Stimulated activated CD8-positive, alpha-beta memory T cell treated with anti-CD3 and anti-CD28 coated beads, Interleukin-2, amount 100 ng/mL, for 1 hour (primary cell): ENCODE results near the gene ZDHHC14.

Source experiments
- DNase-seq, 2 donors: peaks; one replicate each; pipeline ENCODE4 v3.0.0-alpha.2; 2020; ENCODE audit warnings: low read depth in 2 of 2

The ZDHHC14 gene

GRCh38 chr6:157644043-157644810 lies 263.2 kb downstream of the ZDHHC14 start:
- no peak for DNase-seq

DNA sequence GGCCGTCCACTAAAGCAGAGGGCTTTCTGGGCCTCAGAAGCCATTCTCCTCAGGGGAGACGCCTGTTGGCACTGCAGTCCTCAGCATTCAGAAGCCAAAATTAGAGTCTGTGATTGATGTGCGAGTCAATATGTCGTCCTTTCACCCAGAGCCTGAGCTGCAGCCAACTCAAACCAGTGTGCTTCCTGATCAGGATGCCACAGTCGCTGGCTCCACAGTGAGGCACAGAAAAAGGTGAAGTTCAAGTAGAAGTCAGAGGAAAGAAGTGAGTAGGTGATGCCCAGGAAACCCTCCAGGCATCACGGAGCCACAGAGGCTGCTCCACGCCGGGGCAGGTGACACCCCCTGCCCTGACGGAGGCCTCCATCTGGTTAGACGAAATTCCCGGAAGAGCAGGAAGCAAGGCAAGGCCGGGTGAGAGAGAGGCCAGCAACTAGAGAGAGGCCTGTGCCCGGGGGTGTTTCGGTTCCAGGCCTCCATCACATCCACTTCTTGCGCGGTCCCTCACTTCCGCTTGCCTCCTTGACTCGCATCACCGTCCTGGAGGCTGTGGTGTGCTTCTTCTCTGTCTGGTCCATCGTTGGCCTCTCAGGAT lies 264.3 kb downstream of the ZDHHC14 start:
- no peak for DNase-seq

DNA sequence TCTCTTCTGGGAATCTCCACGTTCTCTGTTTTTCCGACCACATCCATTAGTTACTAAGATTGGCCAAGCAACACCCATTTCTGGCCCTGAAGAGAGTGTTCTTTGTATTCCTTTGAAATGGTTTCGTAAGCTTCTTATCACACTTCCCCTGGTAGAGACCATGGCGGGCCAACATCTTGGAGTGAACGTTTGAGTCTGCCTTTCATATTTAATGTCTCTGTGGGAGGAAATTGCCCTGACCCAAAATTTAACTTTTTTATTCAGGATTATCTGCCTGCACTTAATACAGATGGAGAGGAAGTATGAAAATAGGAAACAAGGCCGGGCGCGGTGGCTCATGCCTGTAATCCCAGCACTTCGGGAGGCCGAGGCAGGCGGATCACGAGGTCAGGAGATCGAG lies 265.0 kb downstream of the ZDHHC14 start:
- no peak for DNase-seq

- DNase-seq, result no peak
Observed at GRCh38 chr6:157647261-157647915, 266.4 kb downstream of the ZDHHC14 start.

DNA sequence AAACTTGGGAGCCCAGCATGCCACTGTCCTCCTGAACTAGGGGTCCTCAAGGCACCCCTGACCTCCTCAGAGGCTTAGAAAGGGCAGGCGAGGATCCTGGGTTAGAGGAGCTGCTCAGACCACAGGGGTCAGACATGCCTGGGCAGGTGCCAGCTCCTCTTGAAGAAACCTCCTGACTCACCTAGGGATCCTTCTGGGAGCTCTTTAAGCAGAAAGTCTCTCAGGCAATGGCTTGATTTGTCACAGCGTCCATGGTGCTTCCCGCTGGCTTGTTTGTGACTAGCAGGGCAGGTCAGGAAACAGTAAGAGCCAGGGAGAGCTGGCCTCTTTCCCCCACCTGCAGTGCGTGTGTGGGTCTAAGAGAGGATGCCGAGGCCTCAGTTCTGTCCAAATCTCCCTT lies 267.6 kb downstream of the ZDHHC14 start:
- no peak for DNase-seq

DNA sequence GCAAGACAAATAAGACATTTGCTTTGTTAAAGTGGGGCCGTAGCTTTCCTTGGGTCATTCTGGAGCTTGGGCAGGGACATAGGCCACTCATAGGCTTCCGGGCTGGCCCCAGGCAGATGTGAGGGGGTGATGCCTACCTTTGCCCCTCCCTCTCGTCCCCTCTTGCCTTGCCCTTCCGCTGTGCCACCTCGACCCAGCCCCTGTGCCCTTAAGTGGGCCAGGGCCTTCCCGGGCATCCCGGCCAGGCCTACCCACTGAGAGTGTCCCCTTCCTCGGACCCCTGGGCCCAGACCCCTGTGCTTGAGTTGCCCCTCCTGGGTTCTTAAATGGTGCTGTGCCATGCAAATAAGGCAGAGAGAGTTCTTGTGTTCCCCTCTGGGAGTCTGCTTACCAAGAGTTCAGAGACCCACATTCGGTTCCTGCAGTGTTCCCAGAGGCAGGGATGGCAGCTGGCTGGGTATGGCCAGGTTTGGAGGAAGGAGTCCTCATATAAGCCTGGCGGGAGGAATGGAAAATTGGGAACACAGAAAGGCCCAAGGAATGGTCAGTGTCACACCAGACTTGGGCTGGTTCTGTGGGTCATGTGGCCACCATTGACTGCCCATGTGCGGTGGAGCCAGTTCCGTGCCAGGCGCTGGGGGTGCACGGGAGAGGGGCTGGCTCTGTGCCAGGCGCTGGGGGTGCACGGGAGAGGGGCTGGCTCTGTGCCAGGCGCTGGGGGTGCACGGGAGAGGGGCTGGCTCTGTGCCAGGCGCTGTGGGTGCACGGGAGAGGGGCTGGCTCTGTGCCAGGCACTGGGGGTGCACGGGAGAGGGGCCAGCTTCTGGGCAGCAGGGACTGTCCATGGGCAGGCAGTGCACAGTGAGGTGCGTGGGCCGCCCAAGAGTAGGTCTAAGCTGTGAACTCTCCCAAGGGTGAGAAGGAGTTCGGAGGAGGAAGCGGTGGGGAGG lies 268.6 kb downstream of the ZDHHC14 start:
- DNase-seq, result no peak

DNA sequence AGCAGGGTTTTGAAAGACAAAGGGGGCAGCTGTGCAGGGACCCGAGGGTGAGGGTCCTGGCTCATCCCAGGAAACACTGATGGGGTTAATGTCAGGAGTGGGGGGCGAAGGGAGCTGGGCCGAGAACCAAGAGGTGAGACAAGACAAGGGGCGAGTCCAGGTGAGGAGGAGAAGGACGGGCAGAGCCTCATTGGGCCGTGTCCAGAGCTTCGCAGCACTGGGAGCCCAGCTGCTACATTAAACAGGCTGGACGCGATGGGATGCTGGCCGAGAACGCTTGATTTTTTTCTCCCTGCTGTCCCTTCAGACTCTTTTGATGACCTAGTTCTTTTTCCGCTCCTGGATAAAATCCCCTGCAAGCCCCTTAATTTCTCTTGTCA lies 269.3 kb downstream of the ZDHHC14 start:
- DNase-seq, result no peak

DNA sequence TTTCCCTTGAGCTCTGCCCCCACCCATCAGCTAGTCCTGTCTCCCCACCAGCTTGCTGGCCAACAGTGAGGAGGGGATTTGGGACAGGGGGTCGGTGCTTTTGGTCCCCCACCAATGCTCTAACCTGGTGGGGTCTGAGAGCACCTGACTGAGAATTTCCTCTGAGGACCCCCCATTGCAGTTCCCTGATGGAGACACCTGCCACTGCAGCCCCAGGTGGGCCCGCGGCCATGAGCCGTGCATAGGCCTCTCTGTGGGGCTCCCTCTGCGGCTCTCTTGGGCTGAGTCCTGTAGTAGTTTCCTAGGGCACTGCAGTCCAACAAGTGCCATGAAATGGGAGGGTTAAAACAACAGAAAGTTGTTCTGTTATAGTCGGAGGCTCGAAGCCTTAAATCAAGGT lies 269.8 kb downstream of the ZDHHC14 start:
- DNase-seq, result no peak

GRCh38 chr6:157651731-157652490 lies 270.9 kb downstream of the ZDHHC14 start:
- no peak for DNase-seq

GRCh38 chr6:157652601-157653363 lies 271.8 kb downstream of the ZDHHC14 start:
- DNase-seq, result no peak

GRCh38 chr6:157653521-157653920 lies 272.5 kb downstream of the ZDHHC14 start:
- DNase-seq, result no peak

- no peak for DNase-seq
Observed at GRCh38 chr6:157655139-157655538, 274.1 kb downstream of the ZDHHC14 start.

DNA sequence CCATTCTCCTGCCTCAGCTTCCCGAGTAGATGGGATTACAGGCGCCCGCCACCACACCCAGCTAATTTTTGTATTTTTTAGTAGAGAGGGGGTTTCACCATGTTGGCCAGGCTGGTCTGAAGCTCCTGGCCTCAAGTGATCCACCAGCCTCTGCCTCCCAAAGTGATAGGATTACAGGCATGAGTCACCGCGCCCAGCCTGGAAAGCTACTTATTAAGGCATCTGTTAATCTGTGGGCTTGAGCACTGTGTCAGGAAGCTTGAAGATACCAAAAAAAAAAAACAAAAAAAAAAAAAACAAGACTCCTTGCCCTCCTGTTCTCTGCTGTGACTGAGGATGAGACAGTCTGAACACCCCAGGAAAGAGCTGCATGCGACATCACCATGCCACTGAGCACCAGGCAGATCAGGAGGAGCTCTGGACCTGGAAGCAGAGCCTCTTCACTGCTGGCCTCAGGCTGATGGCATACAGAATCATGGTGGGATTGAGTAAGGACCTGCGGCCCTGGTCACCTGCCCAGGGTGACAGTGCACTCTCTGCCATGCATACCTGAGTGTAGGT lies 275.5 kb downstream of the ZDHHC14 start:
- DNase-seq, result no peak

DNA sequence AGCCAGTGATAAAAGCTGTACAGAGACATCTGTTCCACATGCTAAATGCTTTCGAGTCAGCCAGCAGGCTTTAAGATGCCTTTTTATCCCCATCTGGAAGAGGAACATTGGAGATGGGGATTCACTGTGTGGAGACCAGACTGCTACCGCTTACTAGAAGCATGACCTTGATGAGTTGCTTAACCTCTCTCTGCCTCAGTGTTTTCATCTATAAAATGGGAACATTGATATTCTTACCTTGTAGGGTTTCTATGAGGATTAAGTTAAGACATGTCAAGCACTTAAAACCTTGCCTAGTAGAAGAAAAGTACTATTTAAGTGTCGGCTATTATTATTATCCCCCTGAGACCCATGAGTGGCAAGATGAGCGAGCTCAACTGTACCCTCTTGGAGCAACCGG lies 276.8 kb downstream of the ZDHHC14 start:
- DNase-seq, result no peak

DNA sequence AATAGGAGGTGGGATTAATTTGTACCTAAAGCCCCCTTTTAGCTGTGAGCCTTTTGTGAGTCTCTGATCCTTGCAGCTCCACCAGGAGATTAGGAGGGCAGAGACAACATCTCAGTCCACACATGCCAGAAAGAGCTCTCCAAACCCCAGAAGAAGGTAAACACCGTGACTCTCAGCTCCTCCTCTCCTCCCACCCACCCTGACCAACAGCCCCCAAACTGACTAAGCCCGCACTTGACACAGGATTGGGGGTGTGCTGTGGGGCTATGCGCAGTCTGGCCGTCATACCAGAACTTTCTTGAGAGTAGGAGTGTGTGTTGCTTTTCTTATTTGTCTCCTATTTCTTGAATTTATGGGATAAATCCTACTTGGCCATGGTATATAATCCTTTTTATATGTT lies 277.3 kb downstream of the ZDHHC14 start:
- DNase-seq, result no peak

DNA sequence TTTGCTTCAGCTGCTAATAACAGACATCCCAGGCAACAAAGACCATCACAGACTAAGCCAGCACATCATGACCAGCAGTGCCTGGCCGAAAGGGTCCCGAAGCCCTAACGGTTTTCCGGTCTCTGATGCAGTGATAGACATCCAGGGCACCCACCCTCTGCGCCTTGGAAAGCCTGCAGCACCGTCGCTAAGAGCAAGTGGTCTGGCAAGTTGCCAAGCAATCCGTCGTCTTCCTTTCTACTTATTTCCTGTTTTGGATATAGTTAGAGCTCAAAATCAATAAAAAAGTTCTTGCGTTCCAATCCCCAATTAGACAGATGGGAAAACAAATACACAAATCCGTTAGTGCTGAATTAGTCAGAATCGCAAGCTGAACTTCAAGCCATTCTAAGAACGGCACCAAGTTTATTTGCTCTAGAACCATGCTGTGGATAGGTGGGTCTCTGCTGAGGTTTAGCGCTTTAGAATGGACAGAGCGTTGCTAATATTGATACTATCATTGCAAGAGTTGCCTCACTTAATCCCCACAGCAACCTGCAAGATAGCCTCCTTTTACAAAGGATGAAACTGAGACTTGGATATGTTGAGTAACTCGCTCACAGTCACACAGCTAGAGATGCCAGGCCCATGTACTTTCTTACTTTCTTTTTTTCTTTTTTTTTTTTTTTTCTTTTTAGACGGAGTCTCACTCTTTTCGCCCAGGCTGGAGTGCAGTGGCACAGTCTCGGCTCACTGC lies 278.7 kb downstream of the ZDHHC14 start:
- no peak for DNase-seq

DNA sequence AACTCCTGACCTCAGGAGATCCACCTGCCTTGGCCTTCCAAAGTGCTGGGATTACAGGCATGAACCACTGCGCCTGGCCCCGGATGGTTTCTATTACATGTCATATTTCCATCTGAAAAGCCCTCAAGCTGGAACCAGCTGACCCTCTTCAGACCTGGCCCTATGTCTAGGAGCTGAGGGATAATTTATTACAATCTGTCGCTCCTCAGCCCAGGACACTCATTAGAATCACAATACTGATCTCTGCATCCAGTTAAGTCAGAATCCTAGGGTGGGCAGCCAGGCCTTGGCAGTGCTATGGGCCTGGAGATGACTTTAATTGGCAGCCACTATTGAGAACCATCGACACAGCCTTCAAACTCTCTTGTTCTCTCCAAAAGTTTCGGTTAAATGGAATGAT lies 279.4 kb downstream of the ZDHHC14 start:
- no peak for DNase-seq

- no peak for DNase-seq
Observed at GRCh38 chr6:157661652-157662051, 280.7 kb downstream of the ZDHHC14 start.

DNA sequence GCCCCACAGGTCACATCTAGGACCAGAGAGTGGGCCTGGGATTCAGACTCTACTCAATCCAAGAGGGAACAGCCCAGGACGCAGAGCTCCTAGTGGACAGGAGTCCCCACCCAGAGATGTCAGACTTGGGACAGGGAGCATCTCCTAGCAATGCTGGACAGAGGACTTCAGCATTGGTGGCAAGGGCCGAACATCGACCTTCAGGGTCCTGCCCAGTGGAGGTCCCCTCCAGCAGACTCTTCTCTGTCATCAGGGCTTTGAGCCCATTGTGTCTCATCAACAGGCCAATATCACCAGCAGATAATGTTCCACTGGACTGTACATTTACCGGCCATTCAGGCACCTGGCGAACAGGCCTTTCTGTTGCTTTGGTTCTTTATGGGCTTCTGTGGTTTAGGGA lies 282.3 kb downstream of the ZDHHC14 start:
- no peak for DNase-seq

DNA sequence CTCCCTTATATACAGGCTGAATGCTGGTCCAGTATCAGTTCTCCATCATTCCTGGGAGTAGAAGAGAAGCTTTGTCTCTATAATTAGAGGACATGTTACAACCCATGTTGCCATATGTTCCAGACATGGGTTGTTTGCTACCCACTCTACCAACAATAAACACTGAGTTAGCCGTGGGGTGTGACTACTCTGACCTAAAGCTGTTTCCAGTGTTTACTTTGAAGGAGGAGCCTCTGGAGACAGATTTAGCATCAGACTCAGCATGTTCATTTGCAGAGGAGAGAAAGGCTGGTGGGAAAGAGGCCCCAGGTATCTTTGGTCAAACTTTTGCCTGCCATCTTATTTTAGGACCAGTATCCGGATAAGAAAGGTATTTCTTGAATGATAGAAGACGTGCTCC lies 284.2 kb downstream of the ZDHHC14 start:
- no peak for DNase-seq
